H1 (cell line): ENCODE measurements around the gene CAMTA1. TPM values are rescaled to one million over a fixed set of nuclear protein-coding genes. Genes with fewer than 3 reads are reported as not detected.

Source experiments
- MAX ChIP-seq: IDR thresholded peaks from 2 replicates; pipeline ENCODE4 v1.6.1; 2012; ENCODE audit warnings: inconsistent platforms
- polyA plus RNA-seq, 7 experiments: library from polyadenylated mRNA; depleted of rRNA in 3 of 7; stranded (reverse) in 5 of 7; unstranded in 2 of 7; fragments of >200 nt in 5 of 7; fragments of 200-250 nt in 2 of 7; gene quantifications; 1 replicate in 5 of 7; 2 replicates in 1 of 7; 4 replicates in 1 of 7; pipeline versions ENCODE4 v1.2.1 to v1.2.3, GENCODE V29; 2011 to 2013; ENCODE audit warnings: missing spikeins in 2 of 7, mixed read lengths in 2 of 7
- total RNA-seq: library from RNA; stranded (reverse); fragmentation: NEBNext Ultra II Directional; extraction: Animal tissue kit (Norgen Biotek cat#: 25700); gene quantifications from 2 replicates; pipeline ENCODE4 v1.2.1, GENCODE V29; 2021

Gene CAMTA1
- total and polyA plus RNA-seq, 2 of the 8 experiments (the other 6 are each of a cell fraction or from before 2014, with no cell fraction given) = 65.0 to 119 TPM

GRCh38 chr1:7543718-7544090, 758.5 kb downstream of the CAMTA1 start (continued):
- TF ChIP-seq MAX = no peak
- TF ChIP-seq, all 59 proteins: peak for 0
